ENCODE data around the gene EPB41L5.

Gene EPB41L5

DNA sequence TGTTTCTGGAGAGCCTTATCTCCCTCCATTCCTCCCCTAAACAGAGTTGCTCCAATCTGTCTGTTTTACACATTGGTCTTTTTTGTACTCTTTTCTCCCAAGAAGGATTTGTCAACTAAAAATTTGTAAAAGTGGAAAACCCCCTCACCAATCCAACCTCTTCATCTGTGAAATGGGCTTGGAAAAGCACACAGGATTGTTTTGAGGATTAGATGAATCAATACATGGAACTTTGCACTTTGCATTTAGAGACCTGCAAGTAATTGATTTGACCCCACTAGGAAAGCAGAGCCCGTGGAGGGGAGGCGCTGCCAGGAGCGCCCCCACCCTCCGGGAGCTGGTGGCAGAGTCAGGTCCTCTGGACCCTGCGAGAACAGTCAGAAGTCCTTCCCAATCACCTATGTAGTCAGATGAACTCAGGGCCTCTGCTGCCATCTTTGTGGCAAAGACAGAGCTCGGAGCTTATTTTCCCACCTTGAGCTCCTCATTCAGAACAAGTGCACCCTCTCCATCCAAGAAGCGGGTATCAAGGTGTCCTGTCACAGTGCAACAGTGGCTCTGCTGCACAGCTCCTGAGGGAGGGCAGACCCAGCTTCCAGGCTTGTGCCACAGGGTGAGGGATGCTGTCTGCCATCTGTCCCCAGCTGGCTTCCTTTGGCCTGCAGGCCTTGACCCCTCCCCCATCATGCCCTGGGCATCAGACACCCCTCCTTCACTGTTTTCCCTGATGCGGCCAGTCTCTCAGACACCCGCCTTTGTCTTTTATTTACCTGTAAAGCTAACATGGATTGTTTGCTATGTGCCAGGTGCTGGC, 212.1 kb downstream of the EPB41L5 start:
- TF ChIP-seq, protein P1, sequence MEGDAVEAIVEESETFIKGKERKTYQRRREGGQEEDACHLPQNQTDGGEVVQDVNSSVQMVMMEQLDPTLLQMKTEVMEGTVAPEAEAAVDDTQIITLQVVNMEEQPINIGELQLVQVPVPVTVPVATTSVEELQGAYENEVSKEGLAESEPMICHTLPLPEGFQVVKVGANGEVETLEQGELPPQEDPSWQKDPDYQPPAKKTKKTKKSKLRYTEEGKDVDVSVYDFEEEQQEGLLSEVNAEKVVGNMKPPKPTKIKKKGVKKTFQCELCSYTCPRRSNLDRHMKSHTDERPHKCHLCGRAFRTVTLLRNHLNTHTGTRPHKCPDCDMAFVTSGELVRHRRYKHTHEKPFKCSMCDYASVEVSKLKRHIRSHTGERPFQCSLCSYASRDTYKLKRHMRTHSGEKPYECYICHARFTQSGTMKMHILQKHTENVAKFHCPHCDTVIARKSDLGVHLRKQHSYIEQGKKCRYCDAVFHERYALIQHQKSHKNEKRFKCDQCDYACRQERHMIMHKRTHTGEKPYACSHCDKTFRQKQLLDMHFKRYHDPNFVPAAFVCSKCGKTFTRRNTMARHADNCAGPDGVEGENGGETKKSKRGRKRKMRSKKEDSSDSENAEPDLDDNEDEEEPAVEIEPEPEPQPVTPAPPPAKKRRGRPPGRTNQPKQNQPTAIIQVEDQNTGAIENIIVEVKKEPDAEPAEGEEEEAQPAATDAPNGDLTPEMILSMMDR (IDR thresholded peaks at IDR 0.05): no peak
- Histone ChIP-seq H3K4me2 (ENCODE audit: low read length) (peak overlapping the region; percentile 97), H3K27me3 (ENCODE audit: control insufficient read depth, insufficient read depth, low read length) (no peaks in the 10 kb centered on the region), H3K4me1 (peaks cover 61% of the 10 kb centered on the region), H3K9ac (no peak overlapping the region), H3K79me2 (peaks cover 10% of the 10 kb centered on the region), H3K36me3 (ENCODE audit: control insufficient read depth, insufficient read depth, low read length) (no peaks in the 10 kb centered on the region), H2AFZ (no peak overlapping the region), H3K27ac (peak overlapping the region; percentile 97), H3K4me3 (ENCODE audit: low read depth, low read length) (peak overlapping the region; percentile 80), H3K9me3 (ENCODE audit: control insufficient read depth, low read length) (no peaks in the 10 kb centered on the region)

DNA sequence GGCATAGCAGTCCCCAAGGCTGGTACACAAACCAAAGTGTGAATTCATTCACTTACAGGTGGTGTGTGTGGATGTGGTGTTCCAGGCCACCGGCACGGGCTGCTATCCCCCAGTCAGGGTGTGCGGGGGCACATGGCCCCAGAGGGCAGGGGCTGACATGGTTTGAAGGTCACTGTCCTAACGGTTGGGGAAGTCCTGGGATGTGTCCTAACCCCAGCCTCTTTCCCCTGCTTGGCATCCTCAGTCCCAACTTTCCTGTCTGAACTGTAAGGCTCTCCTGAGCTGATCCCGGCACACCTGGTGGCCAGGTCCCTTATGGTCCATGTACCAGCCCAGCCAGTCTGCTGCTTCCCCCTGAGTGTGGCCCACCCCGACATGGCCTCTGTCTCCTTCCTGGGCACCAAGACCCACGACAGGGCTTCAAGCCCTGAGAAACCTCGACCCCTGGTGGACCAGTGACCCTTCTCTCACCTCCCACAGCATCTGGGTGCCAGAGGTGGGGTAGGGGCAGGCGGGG, 212.7 kb downstream of the EPB41L5 start:
- Histone ChIP-seq H3K4me1 (peaks cover 65% of the 10 kb centered on the region), H2AFZ (no peak overlapping the region), H3K9ac (no peak overlapping the region), H3K4me2 (ENCODE audit: low read length) (no peak overlapping the region), H3K4me3 (ENCODE audit: low read depth, low read length) (no peak overlapping the region), H3K9me3 (ENCODE audit: control insufficient read depth, low read length) (no peaks in the 10 kb centered on the region), H3K36me3 (ENCODE audit: control insufficient read depth, insufficient read depth, low read length) (no peaks in the 10 kb centered on the region), H3K27me3 (ENCODE audit: control insufficient read depth, insufficient read depth, low read length) (no peaks in the 10 kb centered on the region), H3K27ac (peak overlapping the region; percentile 97), H3K79me2 (peaks cover 10% of the 10 kb centered on the region)
- TF ChIP-seq, protein P1 (IDR thresholded peaks at IDR 0.05): no peak

- Histone ChIP-seq H2AFZ (no peak overlapping the region), H3K79me2 (peaks cover 10% of the 10 kb centered on the region)
- TF ChIP-seq, protein P1 (IDR thresholded peaks at IDR 0.05): no peak
Measured at GRCh38 chr2:120226316-120226715, 213.4 kb downstream of the EPB41L5 start.

DNA sequence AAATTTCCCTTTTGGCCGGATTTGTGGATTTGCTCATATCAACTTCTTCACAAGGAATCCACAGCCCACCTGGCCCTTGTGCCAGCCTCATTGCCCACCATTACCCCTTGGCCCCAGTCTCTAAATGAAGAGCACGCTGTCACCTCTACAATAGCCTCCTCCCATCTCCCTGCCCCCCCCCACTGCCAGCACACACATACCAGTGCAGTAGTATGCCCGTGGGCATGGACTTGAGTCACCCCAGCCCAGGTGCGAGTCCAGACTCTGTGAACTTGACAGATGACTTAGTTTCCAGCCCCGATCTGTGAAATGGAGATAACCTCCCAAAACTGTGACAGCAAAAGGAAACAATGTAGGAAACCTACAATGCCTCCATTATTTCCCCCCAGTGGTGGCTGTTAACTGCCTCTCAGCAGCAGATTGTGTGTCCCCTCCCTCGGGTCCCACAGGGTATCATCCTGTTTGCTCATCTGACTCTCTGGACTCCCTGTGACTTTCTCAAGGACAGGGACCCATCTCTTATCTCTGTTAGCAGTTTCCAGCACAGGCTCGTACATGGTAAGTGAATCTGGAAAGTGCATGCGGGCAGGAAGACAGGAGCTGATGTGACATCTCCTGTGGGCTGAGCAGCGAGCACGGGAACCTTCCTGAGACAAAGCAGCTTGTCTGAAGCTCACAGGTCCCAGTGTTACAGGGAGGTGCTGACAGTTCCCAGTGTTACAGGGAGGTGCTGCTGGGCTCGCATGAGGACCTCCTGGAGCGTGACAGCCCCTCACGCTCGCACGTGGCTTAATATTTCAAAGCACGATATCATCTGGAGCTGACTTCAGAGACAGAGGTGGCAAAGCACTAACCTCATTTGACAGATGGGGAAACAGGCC, 214.5 kb downstream of the EPB41L5 start:
- H3K4me1 ChIP-seq: peaks cover 75% of the 10 kb centered on the region
- H2AFZ ChIP-seq: no peak overlapping the region
- peaks cover 10% of the 10 kb centered on the region for H3K79me2 ChIP-seq
- H3K27me3 ChIP-seq (ENCODE audit: control insufficient read depth, insufficient read depth, low read length): no peaks in the 10 kb centered on the region
- H3K4me3 ChIP-seq (ENCODE audit: low read depth, low read length): peak overlapping the region; percentile 19
- H3K9me3 ChIP-seq (ENCODE audit: control insufficient read depth, low read length): no peaks in the 10 kb centered on the region
- H3K9ac ChIP-seq: peak overlapping the region; percentile 24
- peak overlapping the region; percentile 47 for H3K4me2 ChIP-seq (ENCODE audit: low read length)
- no peaks in the 10 kb centered on the region for H3K36me3 ChIP-seq (ENCODE audit: control insufficient read depth, insufficient read depth, low read length)
- TF ChIP-seq, protein P1 (IDR thresholded peaks at IDR 0.05): no peak
- peak overlapping the region; percentile 97 for H3K27ac ChIP-seq

More at GRCh38 chr2:120226316-120226715, 213.4 kb downstream of the EPB41L5 start:
- Histone ChIP-seq H3K36me3 (ENCODE audit: control insufficient read depth, insufficient read depth, low read length) (no peaks in the 10 kb centered on the region), H3K4me2 (ENCODE audit: low read length) (no peak overlapping the region), H3K9ac (no peak overlapping the region), H3K27me3 (ENCODE audit: control insufficient read depth, insufficient read depth, low read length) (no peaks in the 10 kb centered on the region), H3K4me3 (ENCODE audit: low read depth, low read length) (no peak overlapping the region), H3K27ac (peak overlapping the region; percentile 97), H3K9me3 (ENCODE audit: control insufficient read depth, low read length) (no peaks in the 10 kb centered on the region), H3K4me1 (peaks cover 72% of the 10 kb centered on the region)
